Measurements from ENCODE around the gene PGAM5.

The PGAM5 gene

GRCh38 chr12:132710405-132711079 is at the start of gene PGAM5:
Gene PGAM5, plus strand, starts transcription at chr12:132710842. Its CDS starts 35 bp downstream, at chr12:132710877.
- DNase-seq (ENCODE audit: insufficient read length, low spot score) (peak; percentile 90), FAIRE-seq (peak; percentile 80)

DNA sequence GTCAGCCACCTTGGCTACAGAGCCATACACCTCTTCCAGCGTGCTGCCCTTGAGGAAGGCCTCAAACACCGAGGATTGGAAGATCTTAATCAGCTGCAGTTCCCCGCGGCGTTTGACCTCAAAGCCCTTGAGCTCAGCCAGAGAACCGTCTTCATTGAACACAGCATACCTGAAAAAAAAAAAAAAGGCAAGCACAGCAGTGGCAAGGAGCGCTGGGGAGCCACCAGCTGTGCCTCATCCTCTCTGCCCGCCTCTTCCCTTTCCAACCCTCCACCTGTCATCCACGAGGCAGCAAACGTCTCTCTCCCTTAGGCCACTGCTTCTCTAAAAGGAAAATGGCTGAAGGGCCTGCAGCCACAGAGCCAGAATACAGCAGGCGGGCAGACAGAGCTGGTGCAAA is 49.6 kb upstream of the PGAM5 start:
- FAIRE-seq, result no peak

GRCh38 chr12:132661972-132662371 is 48.7 kb upstream of the PGAM5 start:
- FAIRE-seq (no peak), DNase-seq (ENCODE audit: insufficient read length, low spot score) (no peak)

More for the DNA sequence above, 49.6 kb upstream of the PGAM5 start:
- DNase-seq (ENCODE audit: insufficient read length, low spot score), result no peak

- FAIRE-seq (no peak), DNase-seq (ENCODE audit: insufficient read length, low spot score) (no peak)
These were observed 47.5 kb upstream of the PGAM5 start for GRCh38 chr12:132662901-132663755.

DNA sequence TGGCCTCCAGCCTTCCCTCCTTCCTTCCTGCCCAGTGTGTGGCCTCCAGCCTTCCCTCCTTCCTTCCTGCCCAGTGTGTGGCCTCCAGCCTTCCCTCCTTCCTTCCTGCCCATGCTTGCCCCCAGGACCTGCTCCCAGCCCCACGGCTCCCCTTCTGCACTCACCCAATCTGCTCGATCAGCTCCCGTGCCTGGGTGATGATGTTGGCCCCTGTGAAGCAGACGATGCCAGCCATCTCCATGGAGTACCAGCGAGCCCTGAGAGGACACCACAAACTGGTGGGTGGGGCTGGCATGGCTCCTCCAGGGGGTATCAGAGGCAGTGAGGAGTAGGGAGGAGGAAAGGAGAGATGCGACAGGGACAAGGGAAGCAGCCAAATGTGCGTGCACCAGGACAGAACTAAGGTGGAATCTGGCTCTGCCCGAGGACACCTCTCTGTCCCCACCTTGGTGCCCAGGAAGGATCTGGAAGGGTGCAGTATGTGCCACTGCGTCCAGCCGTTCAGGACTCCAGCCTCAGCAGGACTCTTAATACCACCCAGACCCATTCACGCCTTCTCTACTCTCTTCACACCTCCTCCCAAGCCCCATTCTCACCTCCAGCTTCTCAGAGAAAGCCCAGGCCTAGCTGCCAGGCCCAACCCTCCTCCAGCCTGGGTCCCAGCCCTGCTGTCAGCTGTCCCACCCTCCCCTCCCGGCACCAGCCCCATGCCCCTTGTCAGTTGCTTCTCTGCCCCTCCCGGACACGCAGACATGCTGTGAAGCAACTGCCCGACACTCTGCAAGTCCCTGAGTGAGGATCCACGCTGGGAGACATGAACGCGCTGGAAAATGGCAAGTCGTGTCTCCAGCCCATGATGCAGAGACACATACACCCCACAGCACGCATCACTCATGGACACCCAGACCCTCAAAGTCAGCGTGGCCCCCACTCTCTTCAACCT is 46.2 kb upstream of the PGAM5 start:
- DNase-seq (ENCODE audit: insufficient read length, low spot score), result no peak
- no peak for FAIRE-seq

DNA sequence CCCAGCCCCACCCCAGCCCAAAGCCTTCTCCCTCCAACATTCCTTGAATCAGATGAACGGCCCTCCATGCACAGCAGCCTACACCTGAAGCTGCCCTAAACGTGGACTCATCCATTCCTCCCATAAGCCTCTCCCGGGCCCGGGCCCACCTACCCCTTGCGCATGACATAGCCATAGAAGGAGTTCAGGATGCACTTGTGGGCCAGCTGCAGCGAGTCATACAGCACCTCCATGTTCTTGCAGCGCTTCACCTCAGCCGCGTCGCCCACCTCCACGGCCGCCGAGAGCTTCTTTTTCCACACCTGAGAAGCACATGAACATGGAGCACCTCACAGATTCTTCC is 45.5 kb upstream of the PGAM5 start:
- DNase-seq (ENCODE audit: insufficient read length, low spot score), result no peak
- no peak for FAIRE-seq

DNA sequence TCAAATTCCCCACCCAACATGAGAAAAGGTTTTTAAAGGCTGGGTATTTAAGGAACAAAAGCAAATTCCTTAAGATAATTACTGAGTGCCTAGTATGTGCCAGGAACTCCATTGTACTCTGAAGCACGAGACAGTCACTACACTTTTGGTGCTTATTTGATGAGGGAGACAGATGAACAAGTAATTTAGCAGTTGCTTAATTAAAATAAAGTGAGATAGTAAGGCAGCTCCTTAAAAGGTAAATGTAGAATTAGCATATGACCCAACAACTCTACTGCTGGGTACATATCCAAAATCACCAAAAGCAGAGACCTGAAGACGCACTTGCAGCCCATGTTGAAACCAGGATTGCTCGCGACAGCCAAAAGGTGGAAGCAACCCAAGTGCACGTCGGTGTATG is 44.8 kb upstream of the PGAM5 start:
- no peak for DNase-seq (ENCODE audit: insufficient read length, low spot score)
- FAIRE-seq, result no peak

- DNase-seq (ENCODE audit: insufficient read length, low spot score), result no peak
- no peak for FAIRE-seq
These were observed 42.2 kb upstream of the PGAM5 start for GRCh38 chr12:132668191-132669088.

- DNase-seq (ENCODE audit: insufficient read length, low spot score) (no peak), FAIRE-seq (no peak)
These were observed 41.3 kb upstream of the PGAM5 start for GRCh38 chr12:132669166-132669879.

- no peak for DNase-seq (ENCODE audit: insufficient read length, low spot score)
- FAIRE-seq, result no peak
These were observed 38.5 kb upstream of the PGAM5 start for GRCh38 chr12:132672116-132672515.

DNA sequence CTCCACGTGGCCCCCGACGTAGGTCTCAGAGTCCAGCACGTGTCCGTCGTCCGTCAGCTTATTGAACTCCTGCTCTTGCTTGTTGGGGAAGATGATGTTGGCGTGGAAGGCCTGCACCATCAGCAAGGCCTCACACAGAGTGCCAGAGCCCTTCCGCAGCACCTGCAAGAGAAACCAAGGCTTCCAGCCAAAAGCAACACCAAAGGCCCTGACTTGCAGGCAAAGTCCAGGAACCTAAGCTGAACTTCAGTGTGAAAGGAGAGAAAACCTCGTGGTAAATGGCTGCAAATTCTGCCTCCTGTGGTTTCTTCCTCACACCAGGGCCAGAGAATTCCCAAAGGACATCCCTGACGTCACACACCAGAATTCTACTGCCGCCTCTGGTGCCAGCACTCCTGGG is 38.0 kb upstream of the PGAM5 start:
- no peak for FAIRE-seq
- DNase-seq (ENCODE audit: insufficient read length, low spot score), result no peak

GRCh38 chr12:132673288-132674179 is 37.1 kb upstream of the PGAM5 start:
- no peak for FAIRE-seq
- DNase-seq (ENCODE audit: insufficient read length, low spot score), result no peak

- no peak for DNase-seq (ENCODE audit: insufficient read length, low spot score)
- no peak for FAIRE-seq
These were observed 36.1 kb upstream of the PGAM5 start for GRCh38 chr12:132674561-132674960.

DNA sequence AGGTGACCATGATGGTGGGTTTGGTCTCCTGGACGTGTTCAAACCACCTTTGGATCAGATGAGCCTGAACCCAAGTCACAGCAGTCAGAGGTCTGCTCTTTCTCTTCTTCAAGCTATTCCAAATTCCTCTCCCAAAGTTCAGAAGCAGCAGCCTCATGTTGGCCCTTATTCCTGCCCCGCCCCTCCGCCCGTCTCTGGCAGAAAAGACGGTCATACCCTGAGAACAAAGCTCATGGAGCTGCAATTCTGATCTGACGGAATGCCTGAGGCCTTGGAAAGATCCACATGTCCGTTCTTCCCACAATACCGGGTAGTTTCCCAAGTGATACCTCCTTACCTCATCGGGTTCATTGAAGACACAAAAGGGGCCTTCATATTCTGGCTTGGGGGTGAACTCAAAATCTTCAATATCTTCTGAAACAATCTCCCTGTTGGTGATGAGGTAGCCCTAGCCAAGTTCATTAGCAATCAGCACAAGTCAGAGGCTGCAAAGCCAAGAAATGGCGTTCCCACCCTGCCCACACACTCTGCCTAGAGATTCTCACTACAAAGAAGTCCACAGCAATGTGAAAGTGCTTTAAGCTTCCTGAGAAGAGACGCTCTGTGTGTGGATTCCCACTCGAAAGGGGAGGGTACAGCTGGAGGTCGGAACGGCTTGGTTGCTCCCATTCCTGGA is 34.7 kb upstream of the PGAM5 start:
- DNase-seq (ENCODE audit: insufficient read length, low spot score) (no peak), FAIRE-seq (no peak)

- FAIRE-seq (no peak), DNase-seq (ENCODE audit: insufficient read length, low spot score) (no peak)
These were observed 33.1 kb upstream of the PGAM5 start for GRCh38 chr12:132677492-132677891.

DNA sequence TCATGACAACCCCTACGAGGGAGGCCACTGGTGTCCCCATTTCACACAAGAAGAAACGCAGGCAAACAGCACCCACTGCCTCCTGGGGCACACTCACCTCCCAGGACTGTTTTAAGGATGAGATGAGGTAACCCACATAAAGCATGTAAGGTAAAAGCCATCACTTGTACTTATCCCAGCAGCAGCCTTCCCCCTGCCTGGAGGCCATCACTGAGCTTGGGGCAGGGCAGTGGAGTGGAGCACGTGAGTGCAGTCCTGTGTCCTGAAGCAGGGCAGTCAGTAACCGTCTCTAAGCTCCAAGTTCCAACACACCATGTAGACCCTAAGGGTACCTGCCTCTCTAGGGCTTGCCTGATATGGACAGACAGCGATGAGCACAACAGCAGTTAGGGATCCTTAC is 25.2 kb upstream of the PGAM5 start:
- no peak for DNase-seq (ENCODE audit: insufficient read length, low spot score)
- FAIRE-seq, result no peak

- DNase-seq (ENCODE audit: insufficient read length, low spot score) (no peak), FAIRE-seq (no peak)
These were observed 23.8 kb upstream of the PGAM5 start for GRCh38 chr12:132686825-132687210.
